Type B pancreatic cell (in vitro differentiated cells): ENCODE results near the gene PPP1R16B. TPM values are rescaled to one million over a fixed set of nuclear protein-coding genes. Genes with fewer than 3 reads are reported as not detected.

ENCODE experiments used
- DNase-seq: peaks from one replicate; pipeline ENCODE4 v3.0.0; 2021; ENCODE audit warnings: mixed read lengths; ENCODE audit not compliant: unreplicated experiment; ENCODE audit errors: extremely low spot score
- H3K27ac Mint-ChIP-seq: 2 replicates; pipeline ENCODE4 v1.8.0; 2021; ENCODE audit warnings: mild to moderate bottlenecking, mixed read lengths
- H3K27me3 Mint-ChIP-seq: 2 replicates; pipeline ENCODE4 v1.8.0; 2021; ENCODE audit warnings: mixed read lengths
- H3K36me3 Mint-ChIP-seq: 2 replicates; pipeline ENCODE4 v1.8.0; 2021; ENCODE audit warnings: mixed read lengths
- H3K4me1 Mint-ChIP-seq: one replicate; pipeline ENCODE4 v1.8.0; 2021; ENCODE audit warnings: mixed read lengths; ENCODE audit not compliant: unreplicated experiment
- H3K4me3 Mint-ChIP-seq: 2 replicates; pipeline ENCODE4 v1.8.0; 2021; ENCODE audit warnings: mild to moderate bottlenecking, mixed read lengths
- H3K9me3 Mint-ChIP-seq: 2 replicates; pipeline ENCODE4 v1.8.0; 2021; ENCODE audit warnings: mixed read lengths
- total RNA-seq: library from RNA; stranded (reverse); gene quantifications from 2 replicates; pipeline ENCODE4 v1.2.1, GENCODE V29; 2021; ENCODE audit warnings: low replicate concordance
- TF ChIP-seq, protein P1 (sequence below): fragments of 200-600 bp; sonication (generic); conservative IDR thresholded peaks from 2 replicates; pipeline ENCODE4 v1.5.0; 2021; ENCODE audit warnings: antibody characterized with exemption, mild to moderate bottlenecking

PPP1R16B gene
- total RNA-seq, 1 donor from 2014 or later = 0.31 TPM

DNA sequence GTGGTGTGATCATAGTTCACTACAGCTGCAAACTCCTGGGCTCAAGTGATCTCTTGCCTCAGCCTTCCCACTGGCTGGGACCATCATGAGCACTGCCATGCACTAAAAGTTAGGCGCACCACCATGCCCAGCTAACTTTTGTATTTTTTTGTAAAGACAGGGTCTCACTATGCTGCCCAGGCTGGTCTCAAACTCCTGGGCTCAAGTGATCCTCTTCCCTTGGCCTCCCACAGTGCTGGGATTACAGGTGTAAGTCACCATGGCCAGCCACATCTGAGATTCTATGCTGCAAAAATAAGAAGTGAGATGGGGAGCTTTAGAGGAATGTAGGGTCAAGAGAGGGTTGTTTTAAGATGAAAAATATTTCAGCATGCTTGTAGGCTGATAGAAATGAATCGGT, 119.2 kb downstream of the PPP1R16B start:
- H3K27me3 Mint-ChIP-seq = peaks cover 21% of the 10 kb centered on the region
- TF ChIP-seq, protein P1, sequence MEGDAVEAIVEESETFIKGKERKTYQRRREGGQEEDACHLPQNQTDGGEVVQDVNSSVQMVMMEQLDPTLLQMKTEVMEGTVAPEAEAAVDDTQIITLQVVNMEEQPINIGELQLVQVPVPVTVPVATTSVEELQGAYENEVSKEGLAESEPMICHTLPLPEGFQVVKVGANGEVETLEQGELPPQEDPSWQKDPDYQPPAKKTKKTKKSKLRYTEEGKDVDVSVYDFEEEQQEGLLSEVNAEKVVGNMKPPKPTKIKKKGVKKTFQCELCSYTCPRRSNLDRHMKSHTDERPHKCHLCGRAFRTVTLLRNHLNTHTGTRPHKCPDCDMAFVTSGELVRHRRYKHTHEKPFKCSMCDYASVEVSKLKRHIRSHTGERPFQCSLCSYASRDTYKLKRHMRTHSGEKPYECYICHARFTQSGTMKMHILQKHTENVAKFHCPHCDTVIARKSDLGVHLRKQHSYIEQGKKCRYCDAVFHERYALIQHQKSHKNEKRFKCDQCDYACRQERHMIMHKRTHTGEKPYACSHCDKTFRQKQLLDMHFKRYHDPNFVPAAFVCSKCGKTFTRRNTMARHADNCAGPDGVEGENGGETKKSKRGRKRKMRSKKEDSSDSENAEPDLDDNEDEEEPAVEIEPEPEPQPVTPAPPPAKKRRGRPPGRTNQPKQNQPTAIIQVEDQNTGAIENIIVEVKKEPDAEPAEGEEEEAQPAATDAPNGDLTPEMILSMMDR = no peak
- peaks cover 16% of the 10 kb centered on the region for H3K4me1 Mint-ChIP-seq
- no peaks in the 10 kb centered on the region for H3K36me3 Mint-ChIP-seq
- no peak overlapping the region for H3K27ac Mint-ChIP-seq
- no peak for DNase-seq
- peak overlapping the region; percentile 52 for H3K4me3 Mint-ChIP-seq
- H3K9me3 Mint-ChIP-seq = no peaks in the 10 kb centered on the region

GRCh38 chr20:38926142-38926933, 120.8 kb downstream of the PPP1R16B start, which contains the start of gene FAM83D:
Gene FAM83D, plus strand, starts transcription at chr20:38926417. Its CDS starts 26 bp downstream, at chr20:38926443.
- TF ChIP-seq, protein P1 = no peak
- Mint-ChIP-seq H3K4me1 (peaks cover 20% of the 10 kb centered on the region), H3K27me3 (peaks cover 4% of the 10 kb centered on the region), H3K36me3 (no peaks in the 10 kb centered on the region), H3K4me3 (peak within 1 kb of the TSS; percentile 91), H3K27ac (peak within 1 kb of the TSS; percentile 74), H3K9me3 (no peaks in the 10 kb centered on the region)
- peak; percentile 95 for DNase-seq

- peak overlapping the region; percentile 91 for H3K4me3 Mint-ChIP-seq
- H3K27ac Mint-ChIP-seq = peak overlapping the region; percentile 73
- no peaks in the 10 kb centered on the region for H3K36me3 Mint-ChIP-seq
- TF ChIP-seq, protein P1 = no peak
- peaks cover 20% of the 10 kb centered on the region for H3K4me1 Mint-ChIP-seq
- peak; percentile 68 for DNase-seq
- no peaks in the 10 kb centered on the region for H3K9me3 Mint-ChIP-seq
- no peaks in the 10 kb centered on the region for H3K27me3 Mint-ChIP-seq
These were observed 121.6 kb downstream of the PPP1R16B start for GRCh38 chr20:38926934-38927616.

GRCh38 chr20:38927902-38928578, 122.5 kb downstream of the PPP1R16B start:
- Mint-ChIP-seq H3K27me3 (no peaks in the 10 kb centered on the region), H3K4me3 (peak overlapping the region; percentile 91), H3K9me3 (no peaks in the 10 kb centered on the region), H3K4me1 (peaks cover 28% of the 10 kb centered on the region), H3K27ac (peak overlapping the region; percentile 55), H3K36me3 (no peaks in the 10 kb centered on the region)
- DNase-seq = no peak
- TF ChIP-seq, protein P1 = no peak

DNA sequence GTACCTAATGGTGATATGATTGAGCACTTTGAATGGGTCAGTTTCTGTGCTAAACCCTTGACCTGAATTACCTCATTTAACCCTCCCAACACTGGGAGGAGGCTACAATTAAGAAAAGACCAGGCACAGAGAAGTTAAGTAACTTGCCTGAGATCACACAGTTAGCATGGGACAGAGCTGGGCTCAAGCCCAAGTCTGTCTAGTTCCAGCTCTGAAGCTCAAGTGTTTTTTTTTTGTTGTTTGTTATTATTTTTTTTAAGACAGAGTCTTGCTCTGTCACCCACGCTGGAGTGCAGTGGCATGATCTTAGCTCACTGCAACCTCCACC, 124.7 kb downstream of the PPP1R16B start:
- H3K36me3 Mint-ChIP-seq = no peaks in the 10 kb centered on the region

More for the DNA sequence above, 124.7 kb downstream of the PPP1R16B start:
- Mint-ChIP-seq H3K27ac (peak overlapping the region; percentile 41), H3K9me3 (no peaks in the 10 kb centered on the region), H3K4me3 (peak overlapping the region; percentile 25), H3K4me1 (peaks cover 28% of the 10 kb centered on the region), H3K27me3 (no peaks in the 10 kb centered on the region)
- TF ChIP-seq, protein P1 = no peak
- no peak for DNase-seq
